Medulla oblongata (tissue), 1 donor: ENCODE results near the gene OR10G8.
"Not testable (repeated sequence)": the region's sequence is repeated elsewhere in the genome, so short reads cannot be mapped to it uniquely, and the experiment has no call there.

Source experiments
- DNase-seq: peaks from one replicate; pipeline ENCODE4 v3.0.0-alpha.2; 2015; ENCODE audit errors: extremely low spot score

OR10G8 gene

GRCh38 chr11:124026498-124026897, at the start of gene OR10G8:
TSS of gene OR10G8 (plus strand) at chr11:124026798. CDS start at chr11:124029623, 2,825 bp downstream.
- DNase-seq, result no peak

DNA sequence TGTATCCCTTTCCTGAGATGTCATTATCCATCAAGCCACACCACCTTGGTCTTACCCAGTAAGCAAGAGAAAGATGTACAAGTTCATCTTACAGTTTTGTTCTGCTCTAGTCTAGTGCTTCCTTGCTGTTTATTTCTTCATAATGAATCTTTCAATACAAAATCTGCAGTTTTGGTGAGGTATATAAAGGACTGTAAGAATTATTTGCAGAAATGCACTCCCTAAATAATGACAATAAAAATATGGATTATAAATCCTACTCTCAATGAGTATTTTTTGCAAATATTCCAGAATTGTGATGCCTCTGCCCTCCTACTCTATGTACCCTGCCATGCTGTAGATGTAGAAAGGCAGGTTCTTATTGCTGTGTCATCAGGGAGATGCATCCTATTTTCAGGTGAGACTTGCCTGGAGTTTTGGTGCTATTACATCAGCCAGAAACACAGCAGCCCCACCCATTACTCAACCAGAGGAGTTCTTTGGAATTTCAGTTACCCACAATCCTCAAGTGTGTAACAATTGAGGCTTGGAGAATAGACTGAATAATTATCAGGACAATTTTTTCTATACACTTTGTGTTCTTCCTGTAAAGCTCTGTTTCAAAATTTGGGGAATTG, 48.8 kb upstream of the OR10G8 start, which contains the start of gene OR10S1:
Gene OR10S1 (minus strand): TSS at position 51 of the 617 bp plus-strand sequence. CDS start 117 bp downstream, outside the sequence.
- DNase-seq, result no peak

- DNase-seq, result no peak
Measured at GRCh38 chr11:123979311-123979710, 47.3 kb upstream of the OR10G8 start.

DNA sequence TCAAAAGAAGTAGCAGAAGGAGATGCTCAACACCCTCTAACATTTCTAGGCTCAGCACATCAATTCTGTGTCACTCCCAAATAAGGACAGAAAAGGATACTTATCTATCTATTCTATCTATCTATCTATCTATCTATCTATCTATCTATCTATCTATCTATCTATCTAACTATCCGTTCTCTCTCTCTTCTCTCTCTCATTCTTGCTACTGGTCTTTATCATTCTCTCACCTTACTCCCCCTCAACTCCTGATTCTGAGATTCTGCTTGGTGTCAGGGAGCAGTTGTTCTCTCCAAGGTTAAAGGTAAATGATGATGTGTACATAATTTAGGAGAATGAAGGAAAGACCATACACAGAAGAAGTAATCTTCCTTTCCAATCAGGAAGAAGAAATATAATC, 31.5 kb upstream of the OR10G8 start, which contains the start of gene OR10G6:
Gene OR10G6 (minus strand): TSS at position 43 of the 400 bp plus-strand sequence. CDS start 0 bp downstream, at position 43.
- no peak for DNase-seq

DNA sequence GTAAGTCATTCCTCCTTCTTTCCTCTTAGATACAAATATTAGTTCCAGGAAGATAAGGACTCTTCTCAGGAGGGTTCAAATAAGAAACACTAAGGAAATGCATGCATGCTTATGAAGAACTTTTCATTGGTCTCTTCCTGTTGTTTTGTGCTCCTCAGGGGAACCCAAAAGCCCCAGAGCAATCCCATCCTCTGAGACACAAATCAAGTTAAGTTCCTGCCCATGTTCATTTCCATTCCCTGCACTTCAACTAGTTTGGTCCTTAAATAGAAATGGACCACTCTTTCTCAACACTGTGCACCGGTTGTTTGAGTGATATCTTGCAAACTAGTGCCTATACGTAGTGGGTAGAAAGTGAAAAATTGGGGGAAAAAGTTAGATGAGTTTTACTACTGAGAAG, 13.9 kb upstream of the OR10G8 start, which contains the start of gene OR10G4:
Gene OR10G4 (plus strand): TSS at position 301 of the 400 bp plus-strand sequence. CDS start 2,578 bp downstream, outside the sequence.
- DNase-seq, result no peak

- DNase-seq, result not testable (repeated sequence)
Measured at GRCh38 chr11:124015837-124016236, 10.8 kb upstream of the OR10G8 start.

DNA sequence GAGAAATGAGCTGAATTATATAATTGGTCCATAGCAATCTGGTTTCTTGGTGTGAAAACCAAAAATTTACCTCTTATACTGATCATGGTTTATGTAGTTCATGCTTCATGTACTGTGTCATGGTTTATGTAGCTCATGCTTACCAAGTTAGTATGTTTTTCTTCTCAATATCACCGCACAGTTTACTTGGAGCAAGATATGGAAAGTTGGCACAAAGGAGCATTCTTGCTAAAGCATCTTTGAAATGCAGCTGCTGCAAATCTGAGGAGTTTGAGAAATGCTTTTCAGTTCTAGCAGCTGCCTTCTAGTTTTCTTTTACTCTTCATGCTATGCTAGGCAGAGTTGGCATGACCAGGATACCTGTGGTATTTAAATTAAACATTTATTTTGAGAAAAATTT, 10.1 kb downstream of the OR10G8 start:
- no peak for DNase-seq

DNA sequence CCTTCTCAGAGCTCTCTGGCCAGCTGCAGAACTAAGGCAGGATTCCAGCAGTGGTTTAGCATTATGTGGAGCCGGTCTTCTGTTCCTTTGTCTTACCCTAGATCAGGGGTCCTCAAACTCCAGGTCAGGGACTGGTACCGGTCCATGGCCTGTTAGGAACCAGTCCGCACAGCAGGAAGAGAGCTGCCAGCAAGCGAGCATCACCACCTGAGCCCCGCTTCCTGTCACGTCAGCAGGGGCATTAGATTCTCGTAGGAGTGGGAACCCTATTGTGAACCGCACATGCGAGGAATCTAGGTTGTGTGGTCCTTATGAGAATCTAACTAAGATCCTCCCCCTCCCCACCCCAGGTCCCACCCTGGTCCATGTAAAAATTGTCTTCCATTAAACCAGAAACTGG, 13.0 kb downstream of the OR10G8 start:
- DNase-seq, result no peak

- no peak for DNase-seq
Measured at GRCh38 chr11:124041254-124041653, 14.7 kb downstream of the OR10G8 start, which contains the start of gene OR10G7. TSS of gene OR10G7 (minus strand) at chr11:124041325. CDS start at chr11:124039001, 2,324 bp downstream.

- DNase-seq, result no peak
Measured at GRCh38 chr11:124043420-124043819, 16.8 kb downstream of the OR10G8 start.

- DNase-seq, result no peak
Measured at GRCh38 chr11:124050748-124051147, 24.1 kb downstream of the OR10G8 start.

DNA sequence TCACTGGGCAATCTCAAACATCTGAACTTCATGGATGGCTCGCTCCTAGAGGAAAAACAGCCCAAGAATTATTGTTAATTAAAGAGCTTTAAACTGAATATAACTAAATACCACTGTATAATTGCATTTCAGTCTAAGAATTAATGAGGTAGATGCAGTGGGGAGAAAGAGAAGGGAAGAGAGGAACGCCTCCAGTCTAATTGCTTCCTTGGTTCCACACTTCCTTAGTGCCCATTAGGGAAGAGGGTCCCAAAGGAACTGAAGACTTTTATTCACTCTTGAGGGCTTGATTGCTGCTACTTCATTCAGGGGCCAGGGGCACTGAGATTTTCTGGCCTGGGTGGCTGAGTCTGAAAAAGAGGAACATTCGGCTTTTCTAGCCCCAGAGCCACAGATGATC, 26.4 kb downstream of the OR10G8 start:
- DNase-seq, result no peak

GRCh38 chr11:124068601-124069110, 42.1 kb downstream of the OR10G8 start:
- no peak for DNase-seq

GRCh38 chr11:124069429-124070401, 43.1 kb downstream of the OR10G8 start:
- DNase-seq, result peak; percentile 42

DNA sequence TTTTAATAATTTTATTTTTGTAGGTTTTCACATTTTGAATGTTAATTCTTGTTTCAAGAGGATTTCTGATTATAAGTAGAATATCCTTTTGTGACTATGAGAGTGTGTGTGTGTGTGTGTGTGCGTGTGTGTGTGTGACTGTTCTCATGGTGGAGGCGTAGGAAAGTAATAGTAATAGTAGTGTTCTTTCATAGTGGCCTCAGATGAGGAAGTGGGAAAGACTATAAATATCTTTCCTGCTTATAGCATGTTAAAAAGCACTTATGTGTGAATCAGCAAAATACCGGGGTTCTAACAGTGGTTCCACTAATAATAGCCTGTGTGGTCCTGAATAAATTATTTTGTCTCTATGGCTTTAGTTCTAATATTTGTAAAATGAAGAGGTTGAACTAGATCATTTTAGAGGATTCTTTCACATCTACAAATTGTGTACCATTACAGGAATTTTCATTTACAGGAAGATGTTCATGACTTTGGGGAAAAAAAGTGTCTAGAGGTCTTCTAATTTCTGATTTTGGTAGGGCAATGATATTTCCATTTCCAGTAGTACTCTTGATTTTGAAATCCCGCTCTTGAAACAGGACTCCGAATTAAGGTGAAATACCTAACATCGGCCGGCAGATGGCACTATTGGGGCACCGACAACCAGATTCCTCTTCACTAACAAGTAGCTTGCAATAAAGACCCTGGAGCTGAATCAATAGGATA, 44.5 kb downstream of the OR10G8 start:
- DNase-seq, result peak; percentile 90

DNA sequence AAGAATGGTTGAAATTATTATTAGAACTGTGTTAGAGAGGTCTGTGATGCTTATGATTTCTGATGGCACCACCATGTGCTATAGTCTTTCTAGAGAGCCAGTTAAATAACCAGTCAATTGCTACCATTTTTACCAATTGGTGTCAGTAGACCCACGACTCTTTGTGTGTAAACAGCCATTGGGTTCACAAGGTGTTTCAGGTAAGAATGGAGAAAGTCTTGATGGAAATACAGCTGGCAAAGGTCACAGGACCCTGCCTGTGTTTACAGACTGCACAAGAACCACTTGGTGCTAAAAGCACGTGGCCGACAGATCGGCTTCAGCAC, 45.0 kb downstream of the OR10G8 start:
- no peak for DNase-seq

GRCh38 chr11:124072147-124072546, 45.5 kb downstream of the OR10G8 start:
- DNase-seq, result no peak

DNA sequence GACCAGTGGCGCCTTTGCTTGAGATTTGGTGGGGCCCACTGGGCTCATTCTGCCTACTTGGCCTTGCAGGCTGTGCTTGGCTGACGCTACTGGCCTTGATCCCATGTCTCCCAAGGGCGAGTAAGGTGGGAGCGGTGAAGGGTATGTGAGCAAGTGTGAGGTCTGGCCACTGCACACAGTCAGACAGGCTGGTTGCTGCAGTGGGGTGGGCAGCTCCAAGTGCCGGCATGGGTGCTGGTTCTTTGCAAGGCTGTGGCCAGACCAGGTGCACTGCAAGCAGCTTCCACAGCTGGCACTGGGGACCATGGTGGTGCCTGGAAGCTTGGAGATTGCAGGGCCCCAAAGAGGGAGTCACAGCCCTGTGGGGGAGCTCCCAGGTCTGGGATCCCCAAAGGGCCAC, 48.0 kb downstream of the OR10G8 start:
- DNase-seq, result no peak

GRCh38 chr11:124075492-124075840, 48.9 kb downstream of the OR10G8 start:
- DNase-seq, result no peak

GRCh38 chr11:124075841-124076651, 49.4 kb downstream of the OR10G8 start:
- peak; percentile 15 for DNase-seq

DNA sequence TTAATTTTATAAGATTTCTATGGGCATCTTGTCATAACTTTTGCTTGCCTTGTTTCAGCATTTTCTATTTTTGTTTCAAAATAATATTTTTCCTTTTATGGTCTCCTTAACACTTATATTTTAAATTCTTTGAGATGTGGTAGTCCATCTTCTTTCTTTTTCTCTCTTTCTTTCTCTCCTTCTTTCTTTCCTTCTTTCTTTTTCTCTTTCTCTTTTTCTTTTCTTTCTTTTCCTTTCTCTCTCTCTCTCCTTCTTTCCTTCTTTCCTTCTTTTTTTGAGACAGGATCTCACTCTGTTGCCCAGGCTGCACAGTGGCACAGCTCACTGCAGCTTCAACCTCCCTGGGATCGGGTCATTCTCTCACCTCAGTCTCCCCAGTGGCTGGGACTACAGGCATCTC, 50.7 kb downstream of the OR10G8 start:
- no peak for DNase-seq
